GM23248 (cell line): ENCODE results near the gene MTG2.

Experiments
- EZH2 ChIP-seq: fragments of 200-600 bp; sonication (generic); IDR thresholded peaks from 2 replicates; pipeline ENCODE4 v1.6.1; 2018; ENCODE audit warnings: antibody characterized with exemption, mild to moderate bottlenecking; ENCODE audit not compliant: insufficient read depth, poor library complexity, severe bottlenecking
- EZH2phosphoT487 ChIP-seq: fragments of 200-600 bp; sonication (generic); IDR thresholded peaks from 2 replicates; pipeline ENCODE4 v1.6.1; 2018; ENCODE audit warnings: antibody characterized with exemption, moderate library complexity, mild to moderate bottlenecking, low read depth; ENCODE audit not compliant: insufficient read depth

- no peak for TF ChIP-seq EZH2
- TF ChIP-seq EZH2phosphoT487 = no peak
Measured at GRCh38 chr20:62243106-62243505, 60.3 kb downstream of the MTG2 start.
